GM18873 (cell line): ENCODE measurements around the gene PTPN18.

ENCODE experiments used
- ATAC-seq: cut with Tn5 transposase; IDR thresholded peaks from one replicate; pipeline ENCODE4 v1.9.1; 2021; ENCODE audit warnings: mild to moderate bottlenecking, moderate library complexity, moderate number of reproducible peaks; ENCODE audit not compliant: unreplicated experiment, low FRiP score

Gene PTPN18

GRCh38 chr2:130358420-130359350 is 2.8 kb downstream of the PTPN18 start:
- ATAC-seq, result no peak

GRCh38 chr2:130359466-130359865 is 3.6 kb downstream of the PTPN18 start:
- no peak for ATAC-seq

- ATAC-seq, result no peak
Measured at GRCh38 chr2:130363479-130363878, 7.6 kb downstream of the PTPN18 start.

- no peak for ATAC-seq
Measured at GRCh38 chr2:130365075-130365474, 9.2 kb downstream of the PTPN18 start.

- ATAC-seq, result no peak
Measured at GRCh38 chr2:130365963-130366362, 10.1 kb downstream of the PTPN18 start.

- ATAC-seq, result no peak
Measured at GRCh38 chr2:130366720-130367119, 10.9 kb downstream of the PTPN18 start.

GRCh38 chr2:130368786-130369185 is 12.9 kb downstream of the PTPN18 start:
- no peak for ATAC-seq

GRCh38 chr2:130369311-130369964 is 13.6 kb downstream of the PTPN18 start:
- ATAC-seq, result no peak

- no peak for ATAC-seq
Measured at GRCh38 chr2:130369965-130370341, 14.1 kb downstream of the PTPN18 start.

- ATAC-seq, result no peak
Measured at GRCh38 chr2:130370490-130370889, 14.6 kb downstream of the PTPN18 start.

- peak; percentile 34 for ATAC-seq
Measured at GRCh38 chr2:130371723-130372054, 15.8 kb downstream of the PTPN18 start.

GRCh38 chr2:130372055-130372832 is 16.4 kb downstream of the PTPN18 start:
- peak; percentile 54 for ATAC-seq

- no peak for ATAC-seq
Measured at GRCh38 chr2:130372833-130373807, 17.3 kb downstream of the PTPN18 start.

- no peak for ATAC-seq
Measured at GRCh38 chr2:130373808-130374365, 18.0 kb downstream of the PTPN18 start.

- no peak for ATAC-seq
Measured at GRCh38 chr2:130374587-130375290, 18.9 kb downstream of the PTPN18 start.

- ATAC-seq, result no peak
Measured at GRCh38 chr2:130375291-130376266, 19.7 kb downstream of the PTPN18 start.

- peak; percentile 62 for ATAC-seq
Measured at GRCh38 chr2:130376433-130377293, 20.8 kb downstream of the PTPN18 start.
